GM23338 (cell line): ENCODE data around the gene TTBK1. TPM values are rescaled to one million over a fixed set of nuclear protein-coding genes. Genes with fewer than 3 reads are reported as not detected.

ENCODE experiments used
- ATAC-seq: fragments of 200-7000 bp; cut with Tn5 transposase; 3 replicates; pipeline ENCODE4 v1.9.1; 2020
- DNase-seq: peaks from one replicate; pipeline ENCODE4 v3.0.0-alpha.2; 2015; ENCODE audit warnings: low spot score
- H2AFZ ChIP-seq: fragments of 200-600 bp; sonication (generic); 2 replicates; pipeline ENCODE4 v1.8.0; 2016; ENCODE audit warnings: antibody characterized with exemption, mild to moderate bottlenecking, moderate library complexity
- H3F3A ChIP-seq: fragments of 200-600 bp; sonication (generic); replicated peaks from 2 replicates; pipeline ENCODE4 v1.8.0; 2017; ENCODE audit warnings: antibody characterized with exemption, mixed run types, low read depth
- H3K27ac ChIP-seq: fragments of 200-600 bp; sonication (generic); 2 replicates; pipeline ENCODE4 v1.6.1; 2016; ENCODE audit warnings: low read depth
- H3K27me3 ChIP-seq: fragments of 200-600 bp; sonication (generic); 2 replicates; pipeline ENCODE4 v1.8.0; 2016; ENCODE audit warnings: mild to moderate bottlenecking, mixed run types, moderate library complexity; ENCODE audit not compliant: insufficient read depth
- H3K36me3 ChIP-seq: fragments of 200-600 bp; sonication (generic); 2 replicates; pipeline ENCODE4 v1.8.0; 2016; ENCODE audit warnings: mild to moderate bottlenecking; ENCODE audit not compliant: insufficient read depth
- H3K4me1 ChIP-seq: fragments of 200-600 bp; sonication (generic); 2 replicates; pipeline ENCODE4 v1.8.0; 2016; ENCODE audit warnings: mild to moderate bottlenecking, moderate library complexity; ENCODE audit not compliant: insufficient read depth
- H3K4me2 ChIP-seq: fragments of 200-600 bp; sonication (generic); 2 replicates; pipeline ENCODE4 v1.7.1; 2017; ENCODE audit warnings: mixed run types
- H3K4me3 ChIP-seq: fragments of 200-600 bp; sonication (generic); 2 replicates; pipeline ENCODE4 v1.6.1; 2016; ENCODE audit warnings: mixed run types
- H3K79me2 ChIP-seq: fragments of 200-600 bp; sonication (generic); replicated peaks from 2 replicates; pipeline ENCODE4 v1.8.0; 2017; ENCODE audit warnings: mild to moderate bottlenecking; ENCODE audit not compliant: insufficient read depth
- H3K9me2 ChIP-seq: fragments of 200-600 bp; sonication (generic); 2 replicates; pipeline ENCODE4 v1.8.0; 2017; ENCODE audit not compliant: insufficient read depth
- H4K20me1 ChIP-seq: fragments of 200-600 bp; sonication (generic); replicated peaks from 2 replicates; pipeline ENCODE4 v1.8.0; 2017; ENCODE audit warnings: mild to moderate bottlenecking; ENCODE audit not compliant: insufficient read depth
- H3K27ac Mint-ChIP-seq: 2 replicates; pipeline ENCODE4 v1.8.0; 2020; ENCODE audit warnings: inconsistent platforms, mild to moderate bottlenecking, moderate library complexity, mixed read lengths
- H3K27me3 Mint-ChIP-seq: 3 replicates; pipeline ENCODE4 v1.8.0; 2022; ENCODE audit warnings: low read depth, mild to moderate bottlenecking, moderate library complexity, mixed read lengths, inconsistent platforms; ENCODE audit not compliant: insufficient read depth, poor library complexity
- H3K36me3 Mint-ChIP-seq: 3 replicates; pipeline ENCODE4 v1.8.0; 2021; ENCODE audit warnings: low read depth, mild to moderate bottlenecking, inconsistent platforms, moderate library complexity, mixed read lengths
- H3K4me1 Mint-ChIP-seq: 3 replicates; pipeline ENCODE4 v1.8.0; 2020; ENCODE audit warnings: mild to moderate bottlenecking, inconsistent platforms, mixed read lengths
- H3K4me3 Mint-ChIP-seq: 3 replicates; pipeline ENCODE4 v1.8.0; 2021; ENCODE audit warnings: moderate library complexity, mild to moderate bottlenecking, inconsistent platforms, mixed read lengths
- H3K9me3 Mint-ChIP-seq: 3 replicates; pipeline ENCODE4 v1.8.0; 2020; ENCODE audit warnings: moderate library complexity, mild to moderate bottlenecking, inconsistent platforms, mixed read lengths
- EZH2phosphoT487 ChIP-seq: fragments of 200-600 bp; sonication (generic); IDR thresholded peaks from one replicate; pipeline ENCODE4 v1.8.1; 2018; ENCODE audit warnings: antibody characterized with exemption; ENCODE audit not compliant: unreplicated experiment
- NANOG ChIP-seq: IDR thresholded peaks from 2 replicates; pipeline ENCODE4 v1.6.1; 2016; ENCODE audit warnings: antibody characterized with exemption, borderline replicate concordance
- POLR2AphosphoS5 ChIP-seq: IDR thresholded peaks from 2 replicates; pipeline ENCODE4 v1.6.1; 2016; ENCODE audit warnings: antibody characterized with exemption, low read depth
- STAT1 ChIP-seq: IDR thresholded peaks from one replicate; pipeline ENCODE4 v1.6.1; 2016; ENCODE audit warnings: antibody characterized with exemption; ENCODE audit not compliant: unreplicated experiment
- ZNF114 ChIP-seq: fragments of 250-450 bp; sonication (Bioruptor Pico); IDR thresholded peaks from 2 replicates; pipeline ENCODE4 v1.5.0; 2020; ENCODE audit warnings: mild to moderate bottlenecking, moderate library complexity
- ZNF331 ChIP-seq: fragments of 250-450 bp; sonication (Bioruptor Pico); IDR thresholded peaks from 2 replicates; pipeline ENCODE4 v1.5.0; 2020; ENCODE audit warnings: low read depth, mild to moderate bottlenecking, moderate library complexity
- polyA plus RNA-seq: library from polyadenylated mRNA; unstranded; fragments of >200 nt; fragmentation: Nextera tagmentation; extraction: Ambion mirVana; gene quantifications from 2 replicates; pipeline ENCODE4 v1.2.1, GENCODE V29; 2016
- total RNA-seq: library from RNA; depleted of rRNA; stranded (reverse); fragments of >200 nt; shearing (Covaris generic); gene quantifications from 2 replicates; pipeline ENCODE4 v1.2.3, GENCODE V29; 2014
- TF ChIP-seq, protein P1 (sequence below): IDR thresholded peaks from 2 replicates; pipeline ENCODE4 v1.6.1; 2016; ENCODE audit warnings: antibody characterized with exemption
- TF ChIP-seq, protein P2 (sequence below), 2 experiments: fragments of 200-600 bp in 1 of 2; sonication (generic) in 1 of 2; conservative IDR thresholded peaks; 2 replicates each; pipeline versions ENCODE4 v1.5.1 to v1.6.1; 2016 to 2017; ENCODE audit warnings: antibody characterized with exemption in 2 of 2, low read depth in 2 of 2, mild to moderate bottlenecking in 2 of 2, moderate library complexity in 1 of 2
- TF ChIP-seq, protein P3 (sequence below): fragments of 250-450 bp; sonication (Bioruptor Pico); IDR thresholded peaks from 2 replicates; pipeline ENCODE4 v1.5.0; 2020; ENCODE audit warnings: mild to moderate bottlenecking, moderate library complexity
- TF ChIP-seq, protein P4 (sequence below): IDR thresholded peaks from one replicate; pipeline ENCODE4 v1.6.1; 2018; ENCODE audit warnings: antibody characterized with exemption; ENCODE audit not compliant: unreplicated experiment

The TTBK1 gene
- total and polyA plus RNA-seq, 2 experiments from 2014 or later, result 0.29 to 1.1 TPM

DNA sequence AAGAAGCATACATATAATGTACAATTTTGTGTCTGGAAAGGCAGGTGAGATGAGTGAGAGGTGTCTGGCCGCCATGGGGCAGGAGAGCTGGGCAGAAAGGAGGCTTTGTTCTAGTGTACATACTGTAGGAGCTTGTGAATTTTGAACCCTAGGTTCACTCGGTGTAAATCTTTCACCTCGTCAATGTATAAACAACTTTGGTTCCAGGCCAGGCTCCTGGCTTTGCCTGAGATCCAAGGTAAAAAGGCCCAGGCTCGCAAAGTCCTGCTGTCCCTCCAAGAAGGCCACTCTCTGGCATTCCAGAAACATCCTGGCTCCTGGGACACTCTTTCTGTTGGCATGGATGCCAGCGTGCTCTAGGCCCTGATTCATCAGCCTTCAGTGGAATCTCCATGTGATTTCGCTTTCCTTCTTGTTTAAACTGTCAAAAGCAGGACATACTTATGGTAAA lies 47.6 kb downstream of the TTBK1 start:
- Histone ChIP-seq H3K36me3 (no peaks in the 10 kb centered on the region), H3K4me2 (no peak overlapping the region), H3K9me2 (peaks cover 4% of the 10 kb centered on the region; the same call in 1 of the 2 replicates), H4K20me1 (no peaks in the 10 kb centered on the region), H3K27ac (no peak overlapping the region), H3K4me1 (no peaks in the 10 kb centered on the region; the same call in 1 of the 2 replicates), H3K4me3 (no peak overlapping the region), H3K27me3 (peaks cover 7% of the 10 kb centered on the region), H3F3A (no peaks in the 10 kb centered on the region), H3K79me2 (no peaks in the 10 kb centered on the region), H2AFZ (no peak overlapping the region; the same call in 1 of the 2 replicates)
- H3K9me3 Mint-ChIP-seq, result no peaks in the 10 kb centered on the region
- peaks cover 14% of the 10 kb centered on the region for H3K27me3 Mint-ChIP-seq
- ATAC-seq (no peak), DNase-seq (no peak)
- no peak overlapping the region for H3K27ac Mint-ChIP-seq
- TF ChIP-seq, protein P1, sequence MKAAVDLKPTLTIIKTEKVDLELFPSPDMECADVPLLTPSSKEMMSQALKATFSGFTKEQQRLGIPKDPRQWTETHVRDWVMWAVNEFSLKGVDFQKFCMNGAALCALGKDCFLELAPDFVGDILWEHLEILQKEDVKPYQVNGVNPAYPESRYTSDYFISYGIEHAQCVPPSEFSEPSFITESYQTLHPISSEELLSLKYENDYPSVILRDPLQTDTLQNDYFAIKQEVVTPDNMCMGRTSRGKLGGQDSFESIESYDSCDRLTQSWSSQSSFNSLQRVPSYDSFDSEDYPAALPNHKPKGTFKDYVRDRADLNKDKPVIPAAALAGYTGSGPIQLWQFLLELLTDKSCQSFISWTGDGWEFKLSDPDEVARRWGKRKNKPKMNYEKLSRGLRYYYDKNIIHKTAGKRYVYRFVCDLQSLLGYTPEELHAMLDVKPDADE, result no peak
- TF ChIP-seq, protein P2, sequence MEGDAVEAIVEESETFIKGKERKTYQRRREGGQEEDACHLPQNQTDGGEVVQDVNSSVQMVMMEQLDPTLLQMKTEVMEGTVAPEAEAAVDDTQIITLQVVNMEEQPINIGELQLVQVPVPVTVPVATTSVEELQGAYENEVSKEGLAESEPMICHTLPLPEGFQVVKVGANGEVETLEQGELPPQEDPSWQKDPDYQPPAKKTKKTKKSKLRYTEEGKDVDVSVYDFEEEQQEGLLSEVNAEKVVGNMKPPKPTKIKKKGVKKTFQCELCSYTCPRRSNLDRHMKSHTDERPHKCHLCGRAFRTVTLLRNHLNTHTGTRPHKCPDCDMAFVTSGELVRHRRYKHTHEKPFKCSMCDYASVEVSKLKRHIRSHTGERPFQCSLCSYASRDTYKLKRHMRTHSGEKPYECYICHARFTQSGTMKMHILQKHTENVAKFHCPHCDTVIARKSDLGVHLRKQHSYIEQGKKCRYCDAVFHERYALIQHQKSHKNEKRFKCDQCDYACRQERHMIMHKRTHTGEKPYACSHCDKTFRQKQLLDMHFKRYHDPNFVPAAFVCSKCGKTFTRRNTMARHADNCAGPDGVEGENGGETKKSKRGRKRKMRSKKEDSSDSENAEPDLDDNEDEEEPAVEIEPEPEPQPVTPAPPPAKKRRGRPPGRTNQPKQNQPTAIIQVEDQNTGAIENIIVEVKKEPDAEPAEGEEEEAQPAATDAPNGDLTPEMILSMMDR (conservative IDR thresholded peaks at IDR 0.05; ENCODE audit: low read depth in 2 of 2), result no peak
- TF ChIP-seq, protein P3, sequence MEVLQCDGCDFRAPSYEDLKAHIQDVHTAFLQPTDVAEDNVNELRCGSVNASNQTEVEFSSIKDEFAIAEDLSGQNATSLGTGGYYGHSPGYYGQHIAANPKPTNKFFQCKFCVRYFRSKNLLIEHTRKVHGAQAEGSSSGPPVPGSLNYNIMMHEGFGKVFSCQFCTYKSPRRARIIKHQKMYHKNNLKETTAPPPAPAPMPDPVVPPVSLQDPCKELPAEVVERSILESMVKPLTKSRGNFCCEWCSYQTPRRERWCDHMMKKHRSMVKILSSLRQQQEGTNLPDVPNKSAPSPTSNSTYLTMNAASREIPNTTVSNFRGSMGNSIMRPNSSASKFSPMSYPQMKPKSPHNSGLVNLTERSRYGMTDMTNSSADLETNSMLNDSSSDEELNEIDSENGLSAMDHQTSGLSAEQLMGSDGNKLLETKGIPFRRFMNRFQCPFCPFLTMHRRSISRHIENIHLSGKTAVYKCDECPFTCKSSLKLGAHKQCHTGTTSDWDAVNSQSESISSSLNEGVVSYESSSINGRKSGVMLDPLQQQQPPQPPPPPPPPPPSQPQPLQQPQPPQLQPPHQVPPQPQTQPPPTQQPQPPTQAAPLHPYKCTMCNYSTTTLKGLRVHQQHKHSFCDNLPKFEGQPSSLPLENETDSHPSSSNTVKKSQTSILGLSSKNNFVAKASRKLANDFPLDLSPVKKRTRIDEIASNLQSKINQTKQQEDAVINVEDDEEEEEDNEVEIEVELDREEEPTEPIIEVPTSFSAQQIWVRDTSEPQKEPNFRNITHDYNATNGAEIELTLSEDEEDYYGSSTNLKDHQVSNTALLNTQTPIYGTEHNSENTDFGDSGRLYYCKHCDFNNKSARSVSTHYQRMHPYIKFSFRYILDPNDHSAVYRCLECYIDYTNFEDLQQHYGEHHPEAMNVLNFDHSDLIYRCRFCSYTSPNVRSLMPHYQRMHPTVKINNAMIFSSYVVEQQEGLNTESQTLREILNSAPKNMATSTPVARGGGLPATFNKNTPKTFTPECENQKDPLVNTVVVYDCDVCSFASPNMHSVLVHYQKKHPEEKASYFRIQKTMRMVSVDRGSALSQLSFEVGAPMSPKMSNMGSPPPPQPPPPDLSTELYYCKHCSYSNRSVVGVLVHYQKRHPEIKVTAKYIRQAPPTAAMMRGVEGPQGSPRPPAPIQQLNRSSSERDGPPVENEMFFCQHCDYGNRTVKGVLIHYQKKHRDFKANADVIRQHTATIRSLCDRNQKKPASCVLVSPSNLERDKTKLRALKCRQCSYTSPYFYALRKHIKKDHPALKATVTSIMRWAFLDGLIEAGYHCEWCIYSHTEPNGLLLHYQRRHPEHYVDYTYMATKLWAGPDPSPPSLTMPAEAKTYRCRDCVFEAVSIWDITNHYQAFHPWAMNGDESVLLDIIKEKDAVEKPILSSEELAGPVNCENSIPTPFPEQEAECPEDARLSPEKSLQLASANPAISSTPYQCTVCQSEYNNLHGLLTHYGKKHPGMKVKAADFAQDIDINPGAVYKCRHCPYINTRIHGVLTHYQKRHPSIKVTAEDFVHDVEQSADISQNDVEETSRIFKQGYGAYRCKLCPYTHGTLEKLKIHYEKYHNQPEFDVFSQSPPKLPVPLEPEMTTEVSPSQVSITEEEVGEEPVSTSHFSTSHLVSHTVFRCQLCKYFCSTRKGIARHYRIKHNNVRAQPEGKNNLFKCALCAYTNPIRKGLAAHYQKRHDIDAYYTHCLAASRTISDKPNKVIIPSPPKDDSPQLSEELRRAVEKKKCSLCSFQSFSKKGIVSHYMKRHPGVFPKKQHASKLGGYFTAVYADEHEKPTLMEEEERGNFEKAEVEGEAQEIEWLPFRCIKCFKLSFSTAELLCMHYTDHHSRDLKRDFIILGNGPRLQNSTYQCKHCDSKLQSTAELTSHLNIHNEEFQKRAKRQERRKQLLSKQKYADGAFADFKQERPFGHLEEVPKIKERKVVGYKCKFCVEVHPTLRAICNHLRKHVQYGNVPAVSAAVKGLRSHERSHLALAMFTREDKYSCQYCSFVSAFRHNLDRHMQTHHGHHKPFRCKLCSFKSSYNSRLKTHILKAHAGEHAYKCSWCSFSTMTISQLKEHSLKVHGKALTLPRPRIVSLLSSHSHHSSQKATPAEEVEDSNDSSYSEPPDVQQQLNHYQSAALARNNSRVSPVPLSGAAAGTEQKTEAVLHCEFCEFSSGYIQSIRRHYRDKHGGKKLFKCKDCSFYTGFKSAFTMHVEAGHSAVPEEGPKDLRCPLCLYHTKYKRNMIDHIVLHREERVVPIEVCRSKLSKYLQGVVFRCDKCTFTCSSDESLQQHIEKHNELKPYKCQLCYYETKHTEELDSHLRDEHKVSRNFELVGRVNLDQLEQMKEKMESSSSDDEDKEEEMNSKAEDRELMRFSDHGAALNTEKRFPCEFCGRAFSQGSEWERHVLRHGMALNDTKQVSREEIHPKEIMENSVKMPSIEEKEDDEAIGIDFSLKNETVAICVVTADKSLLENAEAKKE (CRISPR knock-in tag), result no peak
- TF ChIP-seq EZH2phosphoT487, result no peak
- TF ChIP-seq ZNF114, result no peak
- TF ChIP-seq, protein P4, sequence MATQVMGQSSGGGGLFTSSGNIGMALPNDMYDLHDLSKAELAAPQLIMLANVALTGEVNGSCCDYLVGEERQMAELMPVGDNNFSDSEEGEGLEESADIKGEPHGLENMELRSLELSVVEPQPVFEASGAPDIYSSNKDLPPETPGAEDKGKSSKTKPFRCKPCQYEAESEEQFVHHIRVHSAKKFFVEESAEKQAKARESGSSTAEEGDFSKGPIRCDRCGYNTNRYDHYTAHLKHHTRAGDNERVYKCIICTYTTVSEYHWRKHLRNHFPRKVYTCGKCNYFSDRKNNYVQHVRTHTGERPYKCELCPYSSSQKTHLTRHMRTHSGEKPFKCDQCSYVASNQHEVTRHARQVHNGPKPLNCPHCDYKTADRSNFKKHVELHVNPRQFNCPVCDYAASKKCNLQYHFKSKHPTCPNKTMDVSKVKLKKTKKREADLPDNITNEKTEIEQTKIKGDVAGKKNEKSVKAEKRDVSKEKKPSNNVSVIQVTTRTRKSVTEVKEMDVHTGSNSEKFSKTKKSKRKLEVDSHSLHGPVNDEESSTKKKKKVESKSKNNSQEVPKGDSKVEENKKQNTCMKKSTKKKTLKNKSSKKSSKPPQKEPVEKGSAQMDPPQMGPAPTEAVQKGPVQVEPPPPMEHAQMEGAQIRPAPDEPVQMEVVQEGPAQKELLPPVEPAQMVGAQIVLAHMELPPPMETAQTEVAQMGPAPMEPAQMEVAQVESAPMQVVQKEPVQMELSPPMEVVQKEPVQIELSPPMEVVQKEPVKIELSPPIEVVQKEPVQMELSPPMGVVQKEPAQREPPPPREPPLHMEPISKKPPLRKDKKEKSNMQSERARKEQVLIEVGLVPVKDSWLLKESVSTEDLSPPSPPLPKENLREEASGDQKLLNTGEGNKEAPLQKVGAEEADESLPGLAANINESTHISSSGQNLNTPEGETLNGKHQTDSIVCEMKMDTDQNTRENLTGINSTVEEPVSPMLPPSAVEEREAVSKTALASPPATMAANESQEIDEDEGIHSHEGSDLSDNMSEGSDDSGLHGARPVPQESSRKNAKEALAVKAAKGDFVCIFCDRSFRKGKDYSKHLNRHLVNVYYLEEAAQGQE, result no peak
- TF ChIP-seq NANOG, result no peak
- no peak for TF ChIP-seq STAT1
- no peak for TF ChIP-seq POLR2AphosphoS5
- TF ChIP-seq ZNF331 (CRISPR knock-in tag), result no peak
- H3K36me3 Mint-ChIP-seq, result no peaks in the 10 kb centered on the region
- peaks cover 12% of the 10 kb centered on the region for H3K4me1 Mint-ChIP-seq
- no peak overlapping the region for H3K4me3 Mint-ChIP-seq
